Heart left ventricle (tissue), 16 donors: ENCODE results near the gene TADA3. TPM values are rescaled to one million over a fixed set of nuclear protein-coding genes. Genes with fewer than 3 reads are reported as not detected.

Source experiments
- ATAC-seq, 4 donors: fragments of 200-7000 bp; cut with Tn5 transposase; one replicate each; pipeline ENCODE4 v1.9.1; 2020 to 2022; ENCODE audit warnings: moderate library complexity in 4 of 4, mild to moderate bottlenecking in 3 of 4, moderate number of reproducible peaks in 1 of 4
- DNase-seq, 5 donors: peaks; one replicate each; pipeline ENCODE4 v3.0.0-alpha.2; 2020
- H3K27ac ChIP-seq, 12 donors: fragments of 200-600 bp; sonication (generic) in 4 of 12; one replicate each; pipeline versions ENCODE4 v1.5.0 to v1.8.0; 2016 to 2022; ENCODE audit warnings: mild to moderate bottlenecking in 2 of 12
- H3K27me3 ChIP-seq, 9 donors: fragments of 200-600 bp; sonication (generic) in 2 of 9; one replicate each; pipeline versions ENCODE4 v1.5.1 to v1.8.0; 2016 to 2022; ENCODE audit warnings: mild to moderate bottlenecking in 3 of 9
- H3K36me3 ChIP-seq, 9 donors: fragments of 200-600 bp; sonication (generic) in 2 of 9; one replicate each; pipeline versions ENCODE4 v1.5.0 to v1.8.0; 2018 to 2022; ENCODE audit warnings: mild to moderate bottlenecking in 2 of 9
- H3K4me1 ChIP-seq, 12 donors: fragments of 200-600 bp; sonication (generic) in 4 of 12; one replicate each; pipeline versions ENCODE4 v1.5.0 to v1.8.0; 2016 to 2022; ENCODE audit warnings: mild to moderate bottlenecking in 3 of 12
- H3K4me3 ChIP-seq, 12 donors: fragments of 200-600 bp; sonication (generic) in 4 of 12; one replicate each; pipeline versions ENCODE4 v1.5.0 to v1.8.0; 2017 to 2022; ENCODE audit warnings: mild to moderate bottlenecking in 9 of 12, moderate library complexity in 4 of 12
- H3K9me3 ChIP-seq, 12 donors: fragments of 200-600 bp; sonication (generic) in 4 of 12; one replicate each; pipeline versions ENCODE4 v1.5.0 to v1.8.0; 2016 to 2022; ENCODE audit warnings: mild to moderate bottlenecking in 1 of 12
- POLR2A ChIP-seq, 2 donors: fragments of 450-650 bp; IDR thresholded peaks; one replicate each; pipeline ENCODE4 v1.6.1; 2017; ENCODE audit warnings: antibody characterized with exemption in 2 of 2, mild to moderate bottlenecking in 2 of 2, moderate library complexity in 2 of 2
- WGBS, 4 donors: extraction: QIAGEN DNeasy Blood & Tissue Kit in 2 of 4; methylation state at CpG; one replicate each; pipeline versions ENCODE4 v1.1.5 to v1.1.7; 2013 to 2018; 5-methylcytosine and 5-hydroxymethylcytosine counted together
- intact Hi-C, 10 donors: fragments of 100-400 bp; cut with DNase I; formaldehyde crosslinking; loops; one replicate each; pipeline versions ENCODE4 v1.11.1 to v1.14.2; 2022
- polyA plus RNA-seq, 2 donors: library from polyadenylated mRNA; stranded (reverse); fragments of 200-250 nt; gene quantifications; one replicate each; pipeline ENCODE4 v1.2.3, GENCODE V29; 2013
- total RNA-seq, 9 donors: library from RNA; depleted of rRNA in 2 of 9; stranded (reverse); fragments of >200 nt in 2 of 9; fragmentation: NEBNext Ultra II Directional in 3 of 9; extraction: Animal tissue kit (Norgen Biotek cat#: 25700) in 3 of 9; gene quantifications; one replicate each; pipeline versions ENCODE4 v1.1.0 to v1.2.4, GENCODE V29; 2016 to 2023
- TF ChIP-seq, protein P1 (sequence below), 12 donors: fragments of 200-600 bp; sonication (generic) in 4 of 12; IDR thresholded peaks; one replicate each; pipeline versions ENCODE4 v1.5.0 to v1.8.0; 2018 to 2022; ENCODE audit warnings: antibody characterized with exemption in 12 of 12, mild to moderate bottlenecking in 5 of 12
- donor health status: ischemic (EF 13 %, LVEDD 7.1; RV severe dilation, severe dysfunction).
- donor health status: healthy with polysubstance abuse.
- donor health status: DM: no; HTN: yes; CAD: no.
- donor health status: DM: no; HTN: no; CAD: no.
- donor health status: ischemic (EF 25% LVEDD 6.9; RV normal size, moderate dysfunction).
- donor health status: ischemic (EF 25% LVEDD 5.7; RV mildly dilated, moderate dysfunction).
- donor health status: healthy.
- donor health status: DM: yes; HTN: yes; CAD: no.
- donor health status: ischemic (EF 35%, LVEDD 5.7; RV mildly dilated, moderate dysfunction).
- donor health status: nonischemic (EF 11% LVEDD 7.7; RV severe dilation, severe dysfunction).
- donor health status: DM: yes; HTN: yes; CAD: no.
- donor health status: PGD.
- donor health status: ischemic (EF 29% LVEDD 5.4; RV normal size, mild dysfunction).
- donor health status: nonischemic (EF 23%, LVEDD 6.1; RV moderate dilation, normal function).

Gene TADA3
- total and polyA plus RNA-seq, 11 donors, result 32.8 to 61.5 (median 45.9) TPM

DNA sequence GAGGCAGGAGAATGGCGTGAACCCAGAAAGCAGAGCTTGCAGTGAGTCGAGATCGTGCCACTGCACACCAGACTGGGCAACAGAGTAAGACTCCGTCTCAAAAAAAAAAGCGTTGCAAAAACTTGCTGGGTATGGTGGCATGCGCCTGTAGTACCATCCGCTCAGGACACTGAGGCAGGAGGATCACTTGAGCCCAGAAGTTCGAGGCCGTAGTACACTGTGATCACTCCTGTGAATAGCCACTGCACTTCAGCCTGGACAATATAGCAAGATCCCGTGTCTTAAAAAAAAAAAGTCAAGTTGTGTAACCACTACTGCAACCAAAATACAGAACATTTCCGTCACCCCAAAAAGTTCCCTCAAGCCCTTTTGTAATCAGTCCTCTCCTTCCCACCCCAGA lies 2.1 kb upstream of the TADA3 start:
- TF ChIP-seq POLR2A (IDR thresholded peaks at IDR 0.05), result no peak
- TF ChIP-seq, protein P1, sequence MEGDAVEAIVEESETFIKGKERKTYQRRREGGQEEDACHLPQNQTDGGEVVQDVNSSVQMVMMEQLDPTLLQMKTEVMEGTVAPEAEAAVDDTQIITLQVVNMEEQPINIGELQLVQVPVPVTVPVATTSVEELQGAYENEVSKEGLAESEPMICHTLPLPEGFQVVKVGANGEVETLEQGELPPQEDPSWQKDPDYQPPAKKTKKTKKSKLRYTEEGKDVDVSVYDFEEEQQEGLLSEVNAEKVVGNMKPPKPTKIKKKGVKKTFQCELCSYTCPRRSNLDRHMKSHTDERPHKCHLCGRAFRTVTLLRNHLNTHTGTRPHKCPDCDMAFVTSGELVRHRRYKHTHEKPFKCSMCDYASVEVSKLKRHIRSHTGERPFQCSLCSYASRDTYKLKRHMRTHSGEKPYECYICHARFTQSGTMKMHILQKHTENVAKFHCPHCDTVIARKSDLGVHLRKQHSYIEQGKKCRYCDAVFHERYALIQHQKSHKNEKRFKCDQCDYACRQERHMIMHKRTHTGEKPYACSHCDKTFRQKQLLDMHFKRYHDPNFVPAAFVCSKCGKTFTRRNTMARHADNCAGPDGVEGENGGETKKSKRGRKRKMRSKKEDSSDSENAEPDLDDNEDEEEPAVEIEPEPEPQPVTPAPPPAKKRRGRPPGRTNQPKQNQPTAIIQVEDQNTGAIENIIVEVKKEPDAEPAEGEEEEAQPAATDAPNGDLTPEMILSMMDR (IDR thresholded peaks at IDR 0.05), result no peak
- DNase-seq, result no peak
- Histone ChIP-seq H3K36me3 (peaks cover 5 to 61% (median 50%) of the 10 kb centered on the region in 9 donors), H3K27ac (peak overlapping the region in 1 of 12 donors; percentile 94), H3K4me1 (peaks cover 0 to 58% (median 24%) of the 10 kb centered on the region in 12 donors), H3K27me3 (no peaks in the 10 kb centered on the region), H3K9me3 (no peaks in the 10 kb centered on the region), H3K4me3 (peak overlapping the region in 6 of 12 donors; percentile 74 to 99 (median 92))
- intact Hi-C loops, result loop anchor here in 6 of 10 donors (5.0 to 10.0 kb wide), 5 partner anchors 42 to 223 kb away; partner anchors contain the start of genes BRPF1 (in 3 of the 6), IL17RC (in 1 of the 6) and RPUSD3 (in 1 of the 6)
- WGBS, 4 donors, result 95 to 97% (median 97%) methylated on average over 11 of the region's 11 CpGs
- ATAC-seq, result no peak

DNA sequence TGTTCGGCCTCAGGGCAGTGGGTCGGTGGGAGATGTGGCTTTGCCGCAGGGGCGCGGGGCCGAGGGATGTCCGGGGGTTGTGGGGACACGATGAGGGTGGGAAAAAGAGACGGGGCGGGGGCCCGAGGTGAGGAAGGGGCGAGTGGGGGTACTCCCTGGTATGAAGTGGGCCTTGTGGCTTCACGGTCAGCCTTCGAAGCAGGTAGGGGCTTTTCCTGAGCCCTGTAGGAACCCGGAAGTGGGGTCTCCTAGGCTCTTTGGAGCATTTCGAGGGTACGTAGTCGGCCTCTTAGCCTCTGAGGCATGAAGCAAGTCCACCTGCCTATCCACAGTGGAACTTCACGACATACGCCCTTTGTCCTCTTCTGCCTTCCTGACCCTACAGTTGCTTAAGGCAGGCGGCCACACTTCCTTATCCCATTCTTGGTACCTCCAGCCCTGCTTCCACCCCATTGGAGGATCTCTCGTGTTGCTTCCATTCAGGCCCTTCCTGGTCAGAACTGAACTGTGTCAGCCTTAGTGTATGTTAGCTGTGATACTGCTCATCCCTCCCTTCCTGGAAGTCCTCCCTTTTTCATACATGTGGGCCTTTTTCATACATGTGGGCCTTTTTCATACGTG lies 998 bp upstream of the TADA3 start:
- peaks cover 0 to 58% (median 24%) of the 10 kb centered on the region in 12 donors for H3K4me1 ChIP-seq
- peak in 3 of 4 donors; percentile 1 to 12 (median 7) for ATAC-seq

DNA sequence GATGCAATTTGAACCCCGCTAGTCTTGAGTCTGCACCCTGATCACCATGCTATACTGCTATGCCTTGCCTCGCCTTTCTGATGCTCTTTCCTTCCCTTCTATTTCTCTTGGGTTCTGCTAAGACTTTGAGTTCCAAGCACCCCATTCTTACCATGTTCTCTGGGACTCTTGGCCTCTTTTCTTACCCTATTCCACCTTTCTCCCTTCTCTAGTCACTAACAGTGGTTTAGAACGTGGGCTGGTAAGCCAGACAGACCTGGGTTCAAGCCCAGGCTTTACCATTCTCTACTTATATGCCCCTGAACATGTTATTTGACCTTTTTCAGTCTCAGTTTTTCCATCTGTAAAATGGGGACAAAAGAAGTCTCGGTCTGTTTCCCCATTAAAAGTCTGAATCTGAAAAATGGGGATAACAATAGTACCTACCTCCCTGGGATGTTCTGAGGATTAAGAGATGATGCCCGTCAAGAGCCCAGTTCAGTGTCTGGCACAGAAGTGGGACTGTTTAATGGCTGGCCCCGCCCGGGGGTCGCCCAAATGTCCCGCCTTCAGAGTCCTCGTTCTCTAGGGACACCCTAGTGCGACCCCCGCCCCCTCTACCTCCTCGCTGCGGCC lies 376 bp downstream of the TADA3 start:
- peaks cover 0 to 51% (median 24%) of the 10 kb centered on the region in 12 donors for H3K4me1 ChIP-seq
- DNase-seq, result no peak
- intact Hi-C loops, result loop anchor here in 7 of 10 donors (1.0 to 10.0 kb wide), 9 partner anchors 23 to 225 kb away; partner anchors contain the start of genes BRPF1 (in 4 of the 7), OGG1 (in 2 of the 7), CAMK1 (in 1 of the 7) and IL17RC (in 1 of the 7)
- no peaks in the 10 kb centered on the region for H3K27me3 ChIP-seq
- ATAC-seq, result no peak
- peak in 1 of 2 donors; percentile 59 for TF ChIP-seq POLR2A (IDR thresholded peaks at IDR 0.05)
- TF ChIP-seq, protein P1 (IDR thresholded peaks at IDR 0.05), result no peak
- no peaks in the 10 kb centered on the region for H3K9me3 ChIP-seq
- WGBS, 4 donors, result 16 to 26% (median 18%) methylated on average over 10 to 14 of the region's 14 CpGs
- H3K36me3 ChIP-seq, result peaks cover 0 to 59% (median 44%) of the 10 kb centered on the region in 9 donors
- peak overlapping the region; percentile 89 to 99 (median 97) for H3K27ac ChIP-seq
- H3K4me3 ChIP-seq, result peak overlapping the region; percentile 66 to 100 (median 92)

More for the DNA sequence above, 998 bp upstream of the TADA3 start:
- 0 to 2% (median 2%) methylated on average over 18 to 23 of the region's 23 CpGs for WGBS, 4 donors
- peak in 1 of 5 donors; percentile 44 for DNase-seq
- no peaks in the 10 kb centered on the region for H3K27me3 ChIP-seq
- H3K27ac ChIP-seq, result peak overlapping the region; percentile 89 to 99 (median 97)
- intact Hi-C loops, result loop anchor here in 7 of 10 donors (2.0 to 10.0 kb wide), 8 partner anchors 24 to 224 kb away; partner anchors contain the start of genes BRPF1 (in 4 of the 7), CAMK1 (in 1 of the 7), IL17RC (in 1 of the 7) and RPUSD3 (in 1 of the 7)
- peak overlapping the region; percentile 66 to 100 (median 92) for H3K4me3 ChIP-seq
- no peaks in the 10 kb centered on the region for H3K9me3 ChIP-seq
- TF ChIP-seq POLR2A (IDR thresholded peaks at IDR 0.05), result no peak
- TF ChIP-seq, protein P1 (IDR thresholded peaks at IDR 0.05), result peak in 1 of 12 donors; percentile 5
- peaks cover 2 to 60% (median 49%) of the 10 kb centered on the region in 9 donors for H3K36me3 ChIP-seq
